SHP77 (cell line): ENCODE data around the gene RAPGEF1.
A peak's percentile ranks its signal among the peaks of the same experiment; 100 is the strongest.
"Not testable (repeated sequence)": the region's sequence is repeated elsewhere in the genome, so short reads cannot be mapped to it uniquely, and the experiment has no call there.

ENCODE experiments used
- DNase-seq, 2 experiments: peaks; one replicate each; lab custom pipeline; 2025; lab: John Stamatoyannopoulos, UW

The RAPGEF1 gene, protein sequence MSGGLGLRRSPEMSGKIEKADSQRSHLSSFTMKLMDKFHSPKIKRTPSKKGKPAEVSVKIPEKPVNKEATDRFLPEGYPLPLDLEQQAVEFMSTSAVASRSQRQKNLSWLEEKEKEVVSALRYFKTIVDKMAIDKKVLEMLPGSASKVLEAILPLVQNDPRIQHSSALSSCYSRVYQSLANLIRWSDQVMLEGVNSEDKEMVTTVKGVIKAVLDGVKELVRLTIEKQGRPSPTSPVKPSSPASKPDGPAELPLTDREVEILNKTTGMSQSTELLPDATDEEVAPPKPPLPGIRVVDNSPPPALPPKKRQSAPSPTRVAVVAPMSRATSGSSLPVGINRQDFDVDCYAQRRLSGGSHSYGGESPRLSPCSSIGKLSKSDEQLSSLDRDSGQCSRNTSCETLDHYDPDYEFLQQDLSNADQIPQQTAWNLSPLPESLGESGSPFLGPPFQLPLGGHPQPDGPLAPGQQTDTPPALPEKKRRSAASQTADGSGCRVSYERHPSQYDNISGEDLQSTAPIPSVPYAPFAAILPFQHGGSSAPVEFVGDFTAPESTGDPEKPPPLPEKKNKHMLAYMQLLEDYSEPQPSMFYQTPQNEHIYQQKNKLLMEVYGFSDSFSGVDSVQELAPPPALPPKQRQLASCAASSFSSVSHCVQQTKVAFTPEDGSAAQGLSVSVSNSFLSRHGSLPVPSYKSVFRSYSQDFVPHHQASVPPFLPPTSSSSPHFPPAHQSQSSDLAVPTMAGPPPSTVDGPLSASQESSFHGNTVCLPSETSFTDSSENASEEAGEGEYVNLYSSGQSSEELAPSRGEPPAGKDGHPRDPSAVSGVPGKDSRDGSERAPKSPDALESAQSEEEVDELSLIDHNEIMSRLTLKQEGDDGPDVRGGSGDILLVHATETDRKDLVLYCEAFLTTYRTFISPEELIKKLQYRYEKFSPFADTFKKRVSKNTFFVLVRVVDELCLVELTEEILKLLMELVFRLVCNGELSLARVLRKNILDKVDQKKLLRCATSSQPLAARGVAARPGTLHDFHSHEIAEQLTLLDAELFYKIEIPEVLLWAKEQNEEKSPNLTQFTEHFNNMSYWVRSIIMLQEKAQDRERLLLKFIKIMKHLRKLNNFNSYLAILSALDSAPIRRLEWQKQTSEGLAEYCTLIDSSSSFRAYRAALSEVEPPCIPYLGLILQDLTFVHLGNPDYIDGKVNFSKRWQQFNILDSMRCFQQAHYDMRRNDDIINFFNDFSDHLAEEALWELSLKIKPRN (N-terminal part only)

DNA sequence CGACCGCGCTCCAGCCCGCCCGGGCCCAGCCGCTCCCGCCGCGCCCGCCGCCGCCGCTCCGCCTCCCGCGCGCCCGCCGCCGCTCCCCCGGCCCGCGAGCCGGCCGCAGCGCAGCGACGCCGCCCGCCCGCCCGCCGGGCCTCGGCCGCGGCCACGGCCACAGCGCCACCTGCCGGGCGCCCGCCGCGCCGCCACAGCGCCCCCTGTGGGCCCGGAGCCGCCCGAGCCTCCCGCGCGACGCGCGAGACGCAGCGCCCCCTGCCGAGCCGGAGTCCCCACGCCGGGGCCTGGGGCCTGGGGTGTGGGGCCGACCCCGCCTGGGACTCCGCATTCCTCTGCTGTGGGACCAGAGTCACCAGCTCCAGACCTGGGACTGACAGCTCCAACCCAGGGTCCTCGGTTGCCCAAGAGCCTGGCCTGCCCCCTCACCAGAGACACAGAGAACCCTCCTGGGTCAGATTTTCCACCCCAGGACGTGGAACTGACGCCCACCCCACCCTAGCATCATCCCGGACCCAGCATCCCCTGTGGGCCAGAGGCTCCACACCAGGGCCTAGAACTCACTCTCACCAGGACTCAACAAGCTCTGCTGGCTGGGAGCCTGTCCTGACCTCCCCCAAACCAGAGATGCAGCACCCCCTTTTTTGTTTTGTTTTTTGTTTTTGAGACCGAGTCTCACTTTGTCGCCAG lies at the start of gene RAPGEF1:
Gene RAPGEF1 (minus strand): TSS at position 118 of the 690 bp plus-strand sequence. CDS start 246 bp downstream, outside the sequence.
- peak in 1 of 2 experiments; percentile 43 for DNase-seq

DNA sequence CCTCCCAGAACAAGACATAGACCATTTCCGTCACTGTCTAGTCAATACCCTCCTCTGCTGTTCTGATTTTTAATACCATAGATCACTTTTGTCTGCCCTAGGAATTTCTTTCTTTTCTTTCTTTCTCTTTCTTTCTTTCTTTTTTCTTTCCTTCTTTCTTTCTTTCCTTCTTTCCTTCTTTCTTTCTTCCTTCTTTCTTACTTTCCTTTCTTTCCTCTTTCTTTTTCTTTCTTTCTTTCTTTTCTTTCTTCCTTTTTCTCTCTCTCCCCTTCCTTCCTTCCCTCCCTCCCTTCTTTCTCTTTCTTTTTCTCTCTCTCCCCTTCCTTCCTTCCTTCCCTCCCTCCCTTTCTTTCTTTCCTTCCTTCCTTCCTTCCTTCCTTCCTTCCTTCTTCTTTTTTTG lies 49.0 kb upstream of the RAPGEF1 start:
- DNase-seq, result no peak

DNA sequence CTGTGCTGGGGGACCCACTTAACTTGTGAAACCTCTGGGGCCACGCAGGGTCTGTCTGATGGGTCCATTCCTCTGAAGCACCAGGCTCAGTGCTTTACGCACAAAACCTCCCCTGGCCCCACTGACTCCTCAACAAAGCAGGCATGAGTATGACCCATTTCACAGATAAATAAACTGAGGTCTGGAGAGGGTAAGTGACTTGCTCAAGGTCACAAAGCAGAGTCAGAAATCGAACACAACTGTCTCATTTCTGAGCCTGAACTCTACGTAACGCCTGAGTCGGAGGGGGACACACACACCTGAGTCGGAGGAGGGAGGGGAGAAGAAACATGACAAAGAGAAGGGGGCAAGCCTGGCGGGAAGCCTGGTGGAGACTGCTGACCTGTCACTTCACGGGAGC lies 48.0 kb upstream of the RAPGEF1 start:
- no peak for DNase-seq

DNA sequence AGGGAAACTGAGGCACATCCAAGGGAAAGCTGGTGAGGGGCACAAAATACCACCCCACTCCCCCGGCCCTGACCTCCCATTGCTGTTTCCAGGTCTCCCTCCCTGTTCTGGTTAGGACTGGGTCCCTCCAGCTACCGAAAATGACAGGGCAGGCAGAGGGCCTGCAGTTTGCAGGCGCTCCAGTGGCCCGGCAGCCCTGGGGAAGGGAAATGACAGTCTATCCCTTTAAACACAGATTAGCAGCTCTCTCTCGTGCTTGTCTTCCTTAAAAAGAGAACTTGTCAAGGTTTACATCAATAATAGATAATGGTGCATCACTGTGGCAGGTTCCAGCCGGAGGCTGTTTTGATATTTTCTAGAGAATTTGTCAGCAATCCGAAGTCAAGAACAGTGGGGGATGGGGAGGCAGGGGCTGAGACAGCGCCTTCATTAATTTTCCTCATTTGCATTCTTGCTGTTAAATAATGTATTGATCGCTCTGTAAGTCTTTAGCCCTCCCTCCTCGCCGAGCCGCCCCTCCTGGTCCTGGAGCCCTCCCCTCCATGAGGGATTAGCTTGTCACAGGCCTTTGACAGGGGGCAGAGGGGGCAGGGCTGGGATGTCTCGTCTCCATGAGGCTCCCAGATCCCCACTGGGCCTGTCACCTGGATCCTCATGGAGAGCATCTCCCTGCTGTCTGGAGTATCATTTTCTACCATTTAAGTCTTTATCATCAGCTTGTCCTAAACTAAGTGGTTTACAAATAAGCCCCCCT lies 45.0 kb upstream of the RAPGEF1 start:
- no peak for DNase-seq

DNA sequence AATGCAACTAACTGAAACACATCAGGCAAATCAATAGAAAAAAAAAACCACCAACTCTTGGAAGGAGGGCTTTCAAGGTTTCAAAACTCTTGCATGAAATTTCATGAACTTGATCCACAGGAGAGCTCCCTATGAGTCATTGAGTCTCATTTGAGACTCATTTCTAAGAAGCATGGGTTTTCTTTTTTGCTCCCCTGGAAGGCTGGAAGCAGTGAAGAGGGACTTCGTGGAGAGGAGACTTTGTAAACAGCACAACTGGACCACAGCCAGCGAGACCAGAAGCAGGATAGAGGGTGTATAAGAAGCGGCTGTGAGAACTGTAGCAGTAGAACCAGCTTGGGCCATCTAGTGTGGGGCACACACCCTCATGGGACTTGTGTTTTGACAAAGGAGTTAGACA lies 41.2 kb upstream of the RAPGEF1 start:
- no peak for DNase-seq

DNA sequence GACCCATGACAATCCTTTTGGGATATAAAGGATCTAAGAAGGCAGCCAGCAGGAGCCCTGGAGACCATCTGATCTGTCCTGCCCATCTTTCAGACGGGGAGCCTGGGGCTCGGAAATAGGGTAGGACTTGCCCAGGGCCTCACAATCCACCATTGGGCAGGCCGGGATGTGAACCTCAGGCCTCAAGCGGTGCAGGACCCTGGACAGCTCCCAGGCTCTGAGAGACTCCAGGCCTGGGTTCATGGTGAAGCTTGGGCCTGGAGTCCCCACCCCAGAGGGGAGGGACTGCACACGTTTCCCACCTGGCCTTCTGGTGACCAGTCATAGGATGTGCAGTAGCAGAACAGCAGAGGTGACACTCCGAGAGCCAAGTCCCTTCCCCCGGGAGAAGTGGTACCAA lies 36.6 kb upstream of the RAPGEF1 start:
- no peak for DNase-seq

DNA sequence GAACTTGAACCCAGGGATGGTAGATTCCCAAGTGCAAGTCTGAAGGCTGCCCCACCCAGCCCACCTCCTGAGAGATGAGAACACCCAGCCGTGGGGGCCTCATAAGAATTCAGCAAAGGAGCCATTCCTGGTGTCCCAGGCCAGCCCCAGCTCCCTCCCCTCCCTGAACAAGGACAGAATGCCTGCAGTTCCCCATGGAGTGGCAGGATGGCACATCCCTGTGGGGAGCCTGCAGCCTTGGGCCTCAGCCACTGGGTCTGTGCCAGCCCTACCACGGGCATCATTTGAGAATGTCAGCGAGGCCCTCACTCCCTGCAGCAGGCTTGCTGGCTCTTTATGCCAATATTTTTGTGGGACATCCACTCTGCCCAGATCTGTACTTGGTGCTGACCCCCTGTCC lies 36.2 kb upstream of the RAPGEF1 start:
- DNase-seq, result no peak

DNA sequence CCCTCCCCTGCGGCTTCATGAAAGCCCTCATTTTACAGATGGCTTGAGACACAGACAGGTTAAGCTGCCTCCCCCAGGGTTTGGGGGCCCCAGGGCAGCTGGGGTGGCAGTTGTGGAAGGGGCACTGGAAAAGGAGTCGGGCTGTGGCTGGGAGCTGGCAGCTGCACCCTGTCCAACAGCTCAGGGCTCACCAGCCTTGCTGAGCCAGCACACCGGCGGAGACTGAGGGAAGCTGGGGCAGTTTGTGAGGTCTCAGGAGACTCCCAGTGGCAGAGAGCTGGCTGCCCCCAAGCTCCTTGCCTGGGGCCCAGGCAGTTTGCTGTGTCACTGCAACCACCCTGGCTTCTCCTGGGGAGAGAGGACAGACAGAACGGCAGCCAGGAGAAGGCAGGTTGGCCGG lies 34.8 kb upstream of the RAPGEF1 start:
- no peak for DNase-seq

DNA sequence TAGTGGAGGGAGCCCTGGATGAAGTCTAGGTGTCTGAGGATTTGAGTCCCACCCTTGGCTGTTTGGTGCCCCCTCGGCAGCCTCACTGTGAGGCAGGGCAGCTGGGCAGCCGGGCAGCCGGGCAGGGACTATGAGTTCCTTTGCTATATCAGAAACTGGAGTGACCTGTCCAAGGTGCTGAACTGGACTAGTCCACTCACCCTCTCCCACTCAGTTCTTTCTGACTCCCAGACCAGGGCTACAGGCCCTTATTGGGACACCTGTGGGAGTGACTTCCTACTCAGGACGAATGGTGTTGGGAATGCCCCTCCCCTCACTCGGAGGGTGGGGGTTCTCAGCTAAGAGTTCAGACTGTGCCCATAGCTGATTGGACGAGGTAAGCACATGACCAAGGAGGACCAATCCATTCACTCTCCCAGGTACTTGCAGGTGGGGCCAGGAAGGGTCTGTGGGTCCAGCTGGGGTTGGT lies 34.1 kb upstream of the RAPGEF1 start:
- no peak for DNase-seq

DNA sequence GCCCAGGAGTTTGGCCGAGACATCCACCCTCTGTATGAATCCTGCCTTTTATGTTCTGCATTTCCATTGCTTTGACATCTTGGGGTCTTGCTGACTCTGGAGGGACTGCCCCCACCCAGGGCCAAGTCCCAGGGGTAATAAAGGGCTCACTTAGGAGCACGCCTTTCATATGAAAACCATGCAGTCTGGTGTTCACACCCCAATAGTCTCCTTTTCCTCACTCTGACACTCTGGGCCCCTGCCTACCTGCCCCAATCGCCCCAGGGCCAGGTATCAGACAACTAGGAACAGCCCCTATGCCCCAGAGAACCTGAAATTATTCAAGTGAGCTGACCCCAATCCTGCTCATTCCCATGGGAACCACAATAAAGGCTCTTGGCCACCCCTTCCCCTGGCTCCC lies 33.1 kb upstream of the RAPGEF1 start:
- DNase-seq, result no peak

DNA sequence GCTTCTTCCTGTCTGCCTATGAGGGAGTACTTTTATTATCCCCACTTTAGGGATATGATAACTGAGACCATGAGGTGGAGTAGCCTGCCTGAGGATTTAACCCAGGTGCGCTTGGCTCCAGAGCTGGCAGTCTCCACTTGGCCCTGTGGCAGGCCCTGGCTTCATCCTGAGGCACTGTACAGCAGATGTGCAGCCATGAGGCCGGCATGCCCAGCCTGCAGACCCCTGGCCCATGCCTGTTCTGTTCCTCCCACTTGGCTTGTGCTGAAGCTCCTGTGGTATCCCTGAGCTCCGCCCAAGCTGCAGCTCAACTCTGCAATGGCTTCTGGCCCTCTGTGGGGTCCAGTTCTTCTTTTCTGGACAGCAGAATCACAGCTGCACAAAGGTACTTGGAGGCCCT lies 31.8 kb upstream of the RAPGEF1 start:
- DNase-seq, result no peak

DNA sequence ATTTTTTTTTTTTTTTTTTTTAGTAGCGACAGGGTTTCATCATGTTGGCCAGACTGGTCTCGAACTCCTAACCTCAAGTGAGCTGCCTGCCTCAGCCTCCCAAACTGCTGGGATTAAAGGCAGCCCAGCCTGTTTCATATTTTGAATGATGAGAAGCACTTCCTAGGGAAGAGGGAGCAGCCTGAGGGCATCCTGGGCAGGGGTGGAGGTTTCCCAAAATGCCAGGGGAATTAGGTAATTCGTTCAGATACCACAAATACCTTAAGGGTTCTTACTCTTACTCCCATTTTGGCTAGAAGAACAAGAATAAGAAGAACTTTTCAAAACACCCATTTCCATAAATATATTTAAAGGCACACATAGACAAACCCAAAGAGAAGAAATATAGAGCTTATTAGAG lies 29.5 kb upstream of the RAPGEF1 start:
- DNase-seq, result no peak

DNA sequence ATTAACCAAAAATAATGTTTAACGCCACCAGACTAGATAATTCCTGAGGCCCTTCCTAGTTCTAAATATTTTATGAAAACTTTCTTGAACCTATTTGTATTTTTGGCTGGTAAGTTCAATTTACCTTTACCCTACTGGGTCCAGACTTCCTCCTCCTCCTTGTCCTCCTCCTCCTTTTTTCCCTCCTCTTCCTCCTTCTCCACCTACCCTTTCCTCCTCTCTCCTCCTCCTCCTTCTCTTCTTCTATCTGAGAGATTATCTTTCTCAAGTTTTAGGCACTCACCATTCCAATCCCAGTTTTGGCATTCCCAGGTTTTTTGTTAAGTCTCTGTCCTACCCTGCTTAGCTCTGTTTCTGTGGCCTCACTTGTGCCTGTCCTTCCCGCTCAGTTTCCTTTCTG lies 24.7 kb upstream of the RAPGEF1 start:
- DNase-seq, result no peak

DNA sequence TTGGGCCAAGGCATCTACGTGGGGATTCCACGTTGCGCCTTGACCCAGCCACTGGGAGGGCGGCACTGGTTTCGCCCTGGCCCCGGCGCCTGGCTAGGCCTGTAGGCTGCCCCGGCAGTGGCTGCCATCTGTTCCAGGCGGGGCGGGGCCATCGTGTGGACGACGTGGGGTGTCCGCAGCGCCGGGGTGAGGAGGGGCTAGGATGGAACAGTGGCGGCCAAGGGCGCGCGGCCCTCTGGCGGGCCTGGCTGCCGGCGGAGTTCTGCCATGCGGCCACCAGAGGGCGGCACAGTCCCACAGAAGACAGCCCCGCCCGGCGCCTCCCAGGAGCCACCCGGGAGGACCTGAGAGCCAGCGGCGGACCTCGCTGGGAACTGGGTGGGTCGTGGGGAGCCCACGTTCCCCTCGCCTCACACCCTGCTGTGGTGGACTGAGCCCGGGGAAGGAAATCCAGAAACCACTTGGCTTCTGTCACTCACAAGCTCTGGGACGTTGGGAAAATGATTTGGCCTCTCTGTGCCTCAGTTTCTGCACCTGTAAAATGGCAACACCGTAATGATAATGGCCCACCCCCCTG lies 22.6 kb upstream of the RAPGEF1 start:
- peak; percentile 82 to 90 for DNase-seq

DNA sequence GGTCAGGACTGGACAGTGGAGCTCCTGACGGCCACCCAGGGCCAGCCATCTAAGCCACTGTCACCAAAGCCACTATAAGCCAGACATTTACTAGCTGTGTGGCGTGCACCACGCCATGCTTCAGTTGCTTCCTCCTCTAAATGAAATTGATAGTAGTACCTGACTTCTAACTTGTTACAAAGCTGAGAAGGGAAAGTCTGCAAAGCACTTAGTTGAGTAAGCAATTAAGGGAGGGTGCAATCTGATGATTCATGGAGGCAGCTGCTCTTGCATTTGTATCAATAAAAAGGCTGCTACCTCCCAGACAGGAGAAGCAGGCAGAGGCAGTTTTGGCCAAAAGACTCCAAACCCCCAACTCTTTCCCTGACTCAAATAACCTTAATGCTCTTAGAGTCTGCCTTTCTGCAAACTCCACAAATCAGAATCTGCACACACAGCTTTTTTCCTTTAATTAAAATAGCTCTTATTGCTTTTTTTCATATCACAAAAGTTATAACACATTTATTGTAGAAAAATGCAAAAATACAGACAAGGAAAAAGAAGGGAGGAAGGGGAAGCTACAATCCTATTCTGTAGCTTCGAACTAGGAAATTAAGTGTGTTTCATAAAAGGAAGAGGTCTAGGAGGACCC lies 19.3 kb upstream of the RAPGEF1 start:
- DNase-seq, result peak; percentile 43 to 45

DNA sequence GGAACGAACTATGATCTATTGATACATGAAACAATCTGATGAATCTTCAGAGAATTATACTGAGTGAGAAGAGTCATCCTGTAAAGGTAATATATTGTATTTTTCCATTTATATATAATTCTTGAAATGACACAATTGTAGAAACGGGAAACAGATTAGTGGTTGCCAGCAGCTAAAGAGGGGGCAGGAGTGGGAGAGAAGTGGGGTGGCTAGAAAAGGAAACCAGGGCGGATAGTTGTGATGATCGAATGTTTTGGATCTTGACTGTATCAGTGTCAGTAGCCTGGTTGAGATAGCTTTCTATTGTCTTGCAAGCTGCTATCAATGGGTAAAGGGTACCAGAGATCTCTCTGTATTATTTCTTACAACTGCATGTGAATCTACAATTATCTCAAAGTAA lies 17.7 kb upstream of the RAPGEF1 start:
- DNase-seq, result no peak

DNA sequence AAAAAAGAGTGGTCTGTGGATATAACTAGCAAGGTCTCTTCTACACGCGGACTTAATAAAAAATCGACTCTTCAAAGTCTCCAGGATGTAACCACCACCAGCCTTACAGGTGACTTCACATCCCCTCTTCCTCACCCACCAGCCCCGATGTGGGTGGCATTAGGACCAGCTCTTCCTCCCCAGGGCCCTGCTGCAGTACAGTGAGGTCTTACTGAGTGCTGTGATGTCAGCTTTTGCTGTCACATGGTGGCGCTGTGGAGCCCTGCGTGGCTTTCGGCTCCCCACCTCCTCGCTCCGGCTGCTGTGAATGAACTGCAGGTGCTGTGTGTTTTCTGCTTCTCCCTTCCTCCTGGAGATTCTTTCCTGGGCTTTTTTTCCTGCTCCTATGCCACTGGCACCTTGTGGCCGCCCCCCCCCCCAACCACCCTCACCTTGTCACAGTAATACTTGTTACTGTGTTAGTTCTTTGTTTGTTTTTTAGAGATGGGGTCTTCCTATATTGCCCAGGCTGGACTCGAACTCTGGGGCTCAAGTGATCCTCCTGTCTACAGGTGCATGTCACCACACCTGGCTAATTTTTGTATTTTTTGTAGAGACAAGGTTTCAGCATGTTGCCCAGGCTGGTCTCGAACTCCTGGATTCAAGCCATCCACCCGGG lies 15.8 kb upstream of the RAPGEF1 start:
- peak; percentile 83 to 89 for DNase-seq

DNA sequence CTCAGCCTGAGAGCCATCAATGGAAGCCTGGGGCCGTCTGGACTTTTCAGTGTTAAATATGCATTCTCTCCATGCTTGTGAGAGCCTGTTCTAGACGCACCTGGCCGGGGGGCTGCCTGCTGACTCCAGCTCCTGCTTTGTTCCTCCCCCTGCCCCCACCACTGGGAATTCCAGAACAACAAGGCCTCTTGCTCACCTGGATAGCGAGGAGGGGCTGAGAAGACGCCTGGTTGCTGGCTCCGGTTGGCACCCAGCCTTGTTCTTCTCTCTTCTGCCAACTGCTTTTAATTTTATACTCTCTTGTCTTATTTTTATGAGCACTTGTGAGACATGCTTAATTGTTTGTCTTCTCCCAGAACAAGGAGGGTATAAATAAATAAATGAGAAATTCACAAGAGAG lies 15.0 kb upstream of the RAPGEF1 start:
- DNase-seq, result no peak

DNA sequence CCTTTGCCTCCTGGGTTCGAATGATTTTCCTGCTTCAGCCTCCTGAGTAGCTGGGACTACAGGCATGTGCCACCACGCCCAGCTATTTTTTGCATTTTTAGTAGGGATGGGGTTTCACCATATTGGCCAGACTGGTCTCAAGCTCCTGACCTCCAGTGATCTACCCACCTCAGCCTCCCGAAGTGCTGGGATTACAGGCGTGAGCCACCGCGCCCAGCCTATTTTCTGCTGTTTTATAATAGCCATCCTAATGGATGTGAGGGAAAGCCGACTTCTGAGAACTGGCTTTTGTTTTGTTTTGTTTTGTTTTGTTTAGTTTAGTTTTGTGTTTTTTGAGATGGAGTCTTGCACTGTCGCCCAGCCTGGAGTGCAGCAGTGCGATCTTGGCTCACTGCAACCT lies 13.9 kb upstream of the RAPGEF1 start:
- not testable (repeated sequence) for DNase-seq
